Activated CD8-positive, alpha-beta memory T cell treated with anti-CD3 and anti-CD28 coated beads, Interleukin-2, amount 50 U/mL, for 1 hour (primary cell): ENCODE measurements around the gene PDE2A.

Source experiments
- DNase-seq: peaks from one replicate; pipeline ENCODE4 v3.0.0-alpha.2; 2020; ENCODE audit errors: extremely low read depth

Gene PDE2A

GRCh38 chr11:72658989-72659640, 15.1 kb downstream of the PDE2A start:
- no peak for DNase-seq

GRCh38 chr11:72657411-72658100, 16.7 kb downstream of the PDE2A start:
- no peak for DNase-seq

- no peak for DNase-seq
These were observed 18.2 kb downstream of the PDE2A start for GRCh38 chr11:72655896-72656464.

DNA sequence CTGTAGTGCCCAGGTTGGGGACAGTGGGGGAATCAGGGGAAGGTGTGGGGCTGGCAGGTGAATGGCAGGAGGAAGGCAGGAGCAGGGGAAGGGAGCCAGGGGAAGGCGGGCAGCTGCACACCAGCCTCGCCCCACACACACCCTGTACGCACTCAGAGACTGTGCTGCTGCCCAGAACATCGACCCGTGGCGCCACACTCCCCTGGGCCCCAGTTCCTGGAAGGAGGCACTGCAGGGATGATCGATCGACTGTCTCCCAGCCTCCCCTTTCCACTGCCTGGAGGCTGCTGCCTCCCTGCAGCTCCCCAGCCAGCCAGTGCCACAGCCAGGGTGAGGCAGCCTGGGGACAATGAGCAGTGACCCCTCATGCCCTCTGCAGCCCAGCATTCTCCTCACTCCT, 19.2 kb downstream of the PDE2A start:
- no peak for DNase-seq

DNA sequence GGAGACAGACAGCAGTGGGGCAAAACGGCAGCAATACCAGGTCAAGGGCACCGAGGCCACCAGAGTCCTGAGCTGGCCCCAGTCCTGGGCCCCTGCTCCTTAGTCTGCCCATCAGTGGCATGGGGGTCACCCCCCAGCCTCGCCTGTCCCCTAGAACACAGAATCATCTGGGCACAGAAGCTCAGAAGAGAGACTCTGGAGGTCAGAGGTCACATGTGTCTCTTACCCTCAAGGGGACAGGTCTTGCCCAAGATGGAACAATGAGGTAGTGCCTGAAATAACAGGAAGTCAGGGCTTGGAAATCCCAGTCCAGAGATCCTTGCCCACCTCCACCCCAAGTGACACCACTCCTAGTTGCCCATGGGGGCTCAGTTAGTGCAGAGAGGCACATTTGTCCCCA, 20.6 kb downstream of the PDE2A start:
- no peak for DNase-seq

- DNase-seq: no peak
These were observed 21.2 kb downstream of the PDE2A start for GRCh38 chr11:72652873-72653630.

DNA sequence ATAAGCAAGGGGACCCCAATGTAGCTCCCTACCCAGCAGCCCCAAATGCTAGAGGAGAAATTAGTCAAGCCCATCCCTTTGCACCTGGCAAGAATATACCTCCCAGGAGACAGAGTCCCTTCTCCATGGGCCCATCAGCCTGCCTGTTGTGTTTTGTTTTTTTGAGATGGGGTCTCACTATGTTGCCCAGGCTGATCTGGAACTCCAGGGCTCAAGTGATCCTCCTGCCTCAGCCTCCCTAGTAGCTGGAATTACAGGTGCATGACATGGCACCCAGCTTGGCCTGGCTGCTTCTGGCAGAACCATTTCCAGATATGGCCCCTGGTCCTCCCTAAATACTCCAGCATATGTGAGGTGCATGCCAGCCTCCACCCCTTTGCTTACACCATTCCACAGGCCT, 22.1 kb downstream of the PDE2A start:
- no peak for DNase-seq

DNA sequence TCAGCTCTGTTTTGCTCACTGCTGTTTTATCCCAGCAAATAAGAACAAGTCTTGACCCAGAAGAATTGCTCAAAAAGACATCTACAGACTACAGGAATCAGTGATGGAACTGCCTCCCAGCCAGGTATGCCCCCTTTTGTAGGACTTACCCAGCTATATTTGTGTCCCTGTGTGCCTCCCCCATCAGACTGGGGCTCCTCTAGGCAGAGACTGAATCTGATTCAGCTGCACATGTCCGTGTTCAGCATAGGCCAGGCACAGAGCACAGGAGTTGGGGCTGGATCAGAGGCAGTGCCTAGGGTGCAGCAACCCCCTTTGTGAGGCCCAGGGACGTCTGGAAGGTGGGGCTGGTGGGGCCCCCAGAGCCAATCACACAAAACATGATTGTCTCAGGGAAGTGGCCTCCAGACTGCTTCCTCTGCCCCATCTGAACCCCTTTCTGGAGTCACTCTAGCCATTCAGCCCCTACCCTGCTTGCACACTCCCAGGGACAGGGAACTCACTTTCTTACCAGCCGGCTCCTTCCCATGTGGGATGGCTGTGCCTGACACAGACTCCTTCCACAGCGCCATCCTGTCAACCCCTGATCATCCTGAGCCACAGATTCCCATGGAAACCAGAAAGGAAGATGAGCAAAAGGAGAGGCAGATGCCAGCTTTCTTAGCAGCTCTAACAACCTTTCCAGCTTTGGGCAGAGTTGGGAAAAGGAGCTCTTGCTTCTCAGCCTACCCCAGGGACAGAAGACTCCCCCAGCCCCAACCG, 24.8 kb downstream of the PDE2A start:
- no peak for DNase-seq

DNA sequence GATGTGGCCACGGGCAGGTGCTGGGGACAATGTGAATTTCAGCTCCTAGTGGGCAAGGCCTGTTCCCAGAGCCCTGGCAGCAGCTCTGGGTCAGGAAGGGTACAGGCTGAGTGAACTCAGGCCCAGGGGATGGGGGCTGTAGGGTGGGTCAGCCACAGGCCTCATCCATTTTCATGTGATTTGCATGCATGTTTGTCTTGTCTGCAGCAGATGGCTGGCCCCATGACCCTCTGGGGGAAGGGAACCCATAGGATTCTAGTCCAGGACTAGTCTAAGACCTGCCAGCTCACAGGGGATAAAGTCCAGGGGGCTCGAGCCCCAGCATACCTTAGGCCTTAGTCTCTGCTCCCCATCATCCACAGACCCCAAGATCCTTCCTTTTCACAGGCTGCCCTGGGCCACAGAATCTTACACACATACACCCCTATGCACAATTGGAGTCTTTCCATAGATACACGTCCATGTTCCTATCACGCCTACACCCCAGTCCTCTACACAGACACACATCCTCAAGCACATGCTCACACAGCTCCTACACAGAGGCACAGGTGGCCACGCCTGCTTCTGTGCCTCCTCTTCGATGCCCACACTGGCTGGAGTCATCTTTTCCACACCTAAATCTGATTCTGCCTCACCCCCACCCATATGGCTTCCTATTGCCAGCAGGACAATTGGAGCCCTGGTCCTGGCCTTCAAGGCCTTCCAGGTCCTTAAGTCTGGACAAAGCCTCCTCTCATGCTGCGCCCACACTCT, 25.7 kb downstream of the PDE2A start:
- no peak for DNase-seq

- no peak for DNase-seq
These were observed 26.3 kb downstream of the PDE2A start for GRCh38 chr11:72647882-72648281.

GRCh38 chr11:72646472-72646871, 27.8 kb downstream of the PDE2A start:
- DNase-seq: no peak

GRCh38 chr11:72646024-72646423, 28.2 kb downstream of the PDE2A start:
- DNase-seq: no peak

- no peak for DNase-seq
These were observed 30.7 kb downstream of the PDE2A start for GRCh38 chr11:72643547-72643946.

DNA sequence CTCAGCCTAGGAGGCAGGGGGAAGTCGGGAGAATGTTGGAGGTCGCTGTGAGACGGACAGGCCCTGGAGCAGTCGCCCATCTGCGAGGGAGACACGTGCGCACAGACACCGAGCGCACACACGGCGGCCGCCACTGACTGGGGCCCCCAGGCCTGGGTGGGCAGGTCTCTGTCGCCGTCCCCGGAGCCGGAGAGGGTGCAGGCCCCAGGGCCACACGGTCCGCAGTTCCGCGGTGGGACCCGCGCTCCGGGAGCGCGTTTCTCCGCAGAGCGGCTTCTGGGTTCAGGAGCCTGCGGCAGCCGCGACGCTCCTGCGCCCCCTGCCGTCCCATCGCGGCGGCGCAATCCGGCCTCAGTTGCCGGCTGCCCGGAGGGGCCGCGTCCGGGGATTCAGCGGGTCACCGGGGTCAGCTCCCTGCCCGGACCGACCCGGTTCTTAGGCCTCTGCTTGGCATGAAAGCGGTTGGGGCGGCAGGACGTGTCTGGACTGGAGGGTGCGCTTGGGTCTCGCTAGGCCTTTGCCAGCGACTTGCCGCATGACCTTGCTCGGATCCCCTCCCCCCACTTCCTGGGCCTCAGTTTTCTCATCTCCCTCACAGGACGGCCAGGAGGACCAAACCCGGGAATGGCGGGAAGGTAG, 31.2 kb downstream of the PDE2A start:
- DNase-seq: no peak

DNA sequence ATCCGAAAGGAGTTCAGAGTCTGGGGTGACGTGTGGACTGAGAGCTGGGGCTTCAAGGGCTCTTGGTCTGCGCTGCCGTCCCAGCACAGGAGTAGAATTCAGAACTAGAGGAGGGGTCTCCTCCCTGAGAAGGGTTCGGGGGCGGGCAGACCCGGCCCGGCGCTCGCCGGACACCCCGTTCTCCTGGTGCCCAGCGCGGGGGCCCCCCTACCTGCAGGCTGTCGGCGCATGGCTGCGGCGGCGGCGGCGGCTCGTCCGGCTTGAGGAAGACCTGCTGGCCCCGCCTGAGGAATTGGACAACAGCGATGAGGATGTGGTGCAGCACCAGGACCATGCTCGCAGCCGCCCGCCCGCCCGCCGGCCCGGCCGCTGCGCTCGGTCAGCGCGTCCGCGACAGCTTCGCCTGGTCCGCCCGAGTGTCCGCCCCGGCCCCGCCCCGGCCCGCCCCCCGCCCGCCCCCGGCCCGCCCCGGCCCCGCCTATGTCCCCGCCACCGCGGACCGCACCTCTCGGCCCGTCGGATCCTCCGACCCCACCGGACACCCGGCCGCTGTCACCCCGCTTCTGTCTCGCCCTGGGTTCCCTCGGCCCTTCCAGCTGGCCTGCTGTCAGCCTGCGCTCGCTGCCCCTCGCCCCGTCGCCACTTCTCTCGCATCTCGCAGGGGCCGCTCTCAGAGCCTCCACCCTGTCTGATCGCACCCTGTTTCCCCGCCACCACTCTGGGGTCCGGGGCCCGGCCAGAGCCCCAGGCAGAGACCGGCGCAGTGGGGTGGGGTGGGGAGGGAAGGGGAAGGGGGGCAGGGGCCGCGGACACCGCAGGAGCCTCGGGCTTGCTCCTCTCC, 32.0 kb downstream of the PDE2A start:
- no peak for DNase-seq

- no peak for DNase-seq
These were observed 32.6 kb downstream of the PDE2A start for GRCh38 chr11:72641522-72642042.

GRCh38 chr11:72639502-72640375, 34.5 kb downstream of the PDE2A start:
- no peak for DNase-seq

GRCh38 chr11:72637926-72638325, 36.3 kb downstream of the PDE2A start:
- no peak for DNase-seq
